ENCODE measurements around the gene GAREM1. TPM values are rescaled to one million over a fixed set of nuclear protein-coding genes. Genes with fewer than 3 reads are reported as not detected.
"Not testable (repeated sequence)": the region's sequence is repeated elsewhere in the genome, so short reads cannot be mapped to it uniquely, and the experiment has no call there.

Gene GAREM1
- total and polyA plus RNA-seq, 7 donors: 2.3 to 10.3 (median 7.2) TPM

- Histone ChIP-seq H3K27ac (no peak overlapping the region), H3K27me3 (ENCODE audit: insufficient read depth in 3 of 3, low read length in 2 of 3) (no peaks in the 10 kb centered on the region), H3K4me1 (no peaks in the 10 kb centered on the region), H3K36me3 (ENCODE audit: insufficient read depth in 1 of 2, low read depth in 1 of 2) (no peaks in the 10 kb centered on the region), H3K4me3 (no peak overlapping the region), H3K9me3 (no peaks in the 10 kb centered on the region)
- DNase-seq (no peak), ATAC-seq (no peak)
- no peak for TF ChIP-seq CTCF (IDR thresholded peaks at IDR 0.05)
- intact Hi-C loops (cut with DNase I): no loop called here
- WGBS, 3 donors: 87 to 92% (median 91%) methylated on average over 4 of the region's 4 CpGs
Measured at GRCh38 chr18:32502014-32502413, 31.3 kb upstream of the GAREM1 start.

GRCh38 chr18:32501242-32501641 is 30.6 kb upstream of the GAREM1 start:
- H3K36me3 ChIP-seq (ENCODE audit: insufficient read depth in 1 of 2, low read depth in 1 of 2); intact Hi-C loops (cut with DNase I); H3K27me3 ChIP-seq (ENCODE audit: insufficient read depth in 3 of 3, low read length in 2 of 3); H3K9me3 ChIP-seq; H3K4me1 ChIP-seq; ATAC-seq; H3K4me3 ChIP-seq; H3K27ac ChIP-seq; DNase-seq: not testable (repeated sequence)
- WGBS, 3 donors: 80 to 94% (median 82%) methylated on average over 2 of the region's 2 CpGs

- 89 to 92% (median 91%) methylated on average over 3 of the region's 3 CpGs for WGBS, 3 donors
- no peak overlapping the region for H3K4me3 ChIP-seq
- no peak for DNase-seq
- peaks cover 0 to 5% (median 5%) of the 10 kb centered on the region in 3 donors for H3K27me3 ChIP-seq (ENCODE audit: insufficient read depth in 3 of 3, low read length in 2 of 3)
- no peaks in the 10 kb centered on the region for H3K36me3 ChIP-seq (ENCODE audit: insufficient read depth in 1 of 2, low read depth in 1 of 2)
- no peak overlapping the region for H3K27ac ChIP-seq
- intact Hi-C loops (cut with DNase I): no loop called here
- TF ChIP-seq CTCF (IDR thresholded peaks at IDR 0.05): no peak
- no peaks in the 10 kb centered on the region for H3K9me3 ChIP-seq
- H3K4me1 ChIP-seq: no peaks in the 10 kb centered on the region
- ATAC-seq: no peak
Measured at GRCh38 chr18:32483002-32483401, 12.3 kb upstream of the GAREM1 start.

- no peaks in the 10 kb centered on the region for H3K9me3 ChIP-seq
- no peak for ATAC-seq
- H3K4me3 ChIP-seq: no peak overlapping the region
- no peak overlapping the region for H3K27ac ChIP-seq
- no peak for DNase-seq
- no peaks in the 10 kb centered on the region for H3K4me1 ChIP-seq
- intact Hi-C loops (cut with DNase I): no loop called here
- TF ChIP-seq CTCF (IDR thresholded peaks at IDR 0.05): no peak
- H3K27me3 ChIP-seq (ENCODE audit: insufficient read depth in 3 of 3, low read length in 2 of 3): peaks cover 0 to 5% (median 5%) of the 10 kb centered on the region in 3 donors
- WGBS, 3 donors: 92 to 94% (median 94%) methylated on average over 2 of the region's 2 CpGs
- no peaks in the 10 kb centered on the region for H3K36me3 ChIP-seq (ENCODE audit: insufficient read depth in 1 of 2, low read depth in 1 of 2)
Measured at GRCh38 chr18:32482117-32482516, 11.4 kb upstream of the GAREM1 start.

GRCh38 chr18:32480581-32480980 is 9.9 kb upstream of the GAREM1 start:
- H3K4me1 ChIP-seq: no peaks in the 10 kb centered on the region
- H3K36me3 ChIP-seq (ENCODE audit: insufficient read depth in 1 of 2, low read depth in 1 of 2): no peaks in the 10 kb centered on the region
- DNase-seq (no peak), ATAC-seq (no peak)
- 39 to 43% (median 40%) methylated on average over 1 of the region's 1 CpG for WGBS, 3 donors
- no peaks in the 10 kb centered on the region for H3K9me3 ChIP-seq
- intact Hi-C loops (cut with DNase I): no loop called here
- peaks cover 0 to 5% (median 5%) of the 10 kb centered on the region in 3 donors for H3K27me3 ChIP-seq (ENCODE audit: insufficient read depth in 3 of 3, low read length in 2 of 3)
- H3K27ac ChIP-seq: no peak overlapping the region
- no peak overlapping the region for H3K4me3 ChIP-seq
- TF ChIP-seq CTCF (IDR thresholded peaks at IDR 0.05): no peak

Data from psoas muscle (tissue), 8 donors.